ENCODE data around the gene MED8. TPM values are rescaled to one million over a fixed set of nuclear protein-coding genes. Genes with fewer than 3 reads are reported as not detected.

MED8 gene
- total and polyA plus RNA-seq, 2 of the 13 experiments (the other 11 are each of a cell fraction or from before 2014, with no cell fraction given), result 16.9 to 77.4 TPM

DNA sequence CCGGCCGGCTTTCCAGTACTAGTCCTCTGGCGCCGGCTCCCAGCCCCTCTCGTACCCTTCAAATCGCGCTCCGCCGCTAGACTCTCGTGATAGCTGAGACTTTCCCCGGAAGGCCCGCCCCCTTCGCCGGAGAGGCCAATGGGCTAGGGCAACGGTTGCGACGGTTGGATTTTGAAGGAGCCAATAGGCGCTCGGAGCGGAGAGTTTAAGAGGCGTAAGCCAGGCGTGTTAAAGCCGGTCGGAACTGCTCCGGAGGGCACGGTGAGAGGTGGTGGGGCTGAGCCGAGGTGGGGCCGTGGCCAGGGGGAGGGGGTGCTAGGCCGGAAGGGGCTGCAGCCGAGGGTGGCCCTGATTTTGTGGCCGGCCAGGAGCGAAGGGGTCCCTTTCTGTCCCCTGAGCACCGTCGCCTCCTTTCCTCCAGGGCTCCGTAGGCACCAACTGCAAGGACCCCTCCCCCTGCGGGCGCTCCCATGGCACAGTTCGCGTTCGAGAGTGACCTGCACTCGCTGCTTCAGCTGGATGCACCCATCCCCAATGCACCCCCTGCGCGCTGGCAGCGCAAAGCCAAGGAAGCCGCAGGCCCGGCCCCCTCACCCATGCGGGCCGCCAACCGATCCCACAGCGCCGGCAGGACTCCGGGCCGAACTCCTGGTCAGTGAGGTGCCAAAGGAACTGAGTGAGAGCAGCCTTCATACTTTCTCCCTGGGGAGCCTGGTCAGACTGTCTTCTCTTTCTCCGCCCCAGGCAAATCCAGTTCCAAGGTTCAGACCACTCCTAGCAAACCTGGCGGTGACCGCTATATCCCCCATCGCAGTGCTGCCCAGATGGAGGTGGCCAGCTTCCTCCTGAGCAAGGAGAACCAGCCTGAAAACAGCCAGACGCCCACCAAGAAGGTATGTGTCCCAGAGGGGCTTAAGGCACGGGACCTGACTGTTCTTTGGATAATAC is 30.6 kb downstream of the MED8 start, which contains the start of gene CDC20 (continued):
- TF ChIP-seq, protein P1, sequence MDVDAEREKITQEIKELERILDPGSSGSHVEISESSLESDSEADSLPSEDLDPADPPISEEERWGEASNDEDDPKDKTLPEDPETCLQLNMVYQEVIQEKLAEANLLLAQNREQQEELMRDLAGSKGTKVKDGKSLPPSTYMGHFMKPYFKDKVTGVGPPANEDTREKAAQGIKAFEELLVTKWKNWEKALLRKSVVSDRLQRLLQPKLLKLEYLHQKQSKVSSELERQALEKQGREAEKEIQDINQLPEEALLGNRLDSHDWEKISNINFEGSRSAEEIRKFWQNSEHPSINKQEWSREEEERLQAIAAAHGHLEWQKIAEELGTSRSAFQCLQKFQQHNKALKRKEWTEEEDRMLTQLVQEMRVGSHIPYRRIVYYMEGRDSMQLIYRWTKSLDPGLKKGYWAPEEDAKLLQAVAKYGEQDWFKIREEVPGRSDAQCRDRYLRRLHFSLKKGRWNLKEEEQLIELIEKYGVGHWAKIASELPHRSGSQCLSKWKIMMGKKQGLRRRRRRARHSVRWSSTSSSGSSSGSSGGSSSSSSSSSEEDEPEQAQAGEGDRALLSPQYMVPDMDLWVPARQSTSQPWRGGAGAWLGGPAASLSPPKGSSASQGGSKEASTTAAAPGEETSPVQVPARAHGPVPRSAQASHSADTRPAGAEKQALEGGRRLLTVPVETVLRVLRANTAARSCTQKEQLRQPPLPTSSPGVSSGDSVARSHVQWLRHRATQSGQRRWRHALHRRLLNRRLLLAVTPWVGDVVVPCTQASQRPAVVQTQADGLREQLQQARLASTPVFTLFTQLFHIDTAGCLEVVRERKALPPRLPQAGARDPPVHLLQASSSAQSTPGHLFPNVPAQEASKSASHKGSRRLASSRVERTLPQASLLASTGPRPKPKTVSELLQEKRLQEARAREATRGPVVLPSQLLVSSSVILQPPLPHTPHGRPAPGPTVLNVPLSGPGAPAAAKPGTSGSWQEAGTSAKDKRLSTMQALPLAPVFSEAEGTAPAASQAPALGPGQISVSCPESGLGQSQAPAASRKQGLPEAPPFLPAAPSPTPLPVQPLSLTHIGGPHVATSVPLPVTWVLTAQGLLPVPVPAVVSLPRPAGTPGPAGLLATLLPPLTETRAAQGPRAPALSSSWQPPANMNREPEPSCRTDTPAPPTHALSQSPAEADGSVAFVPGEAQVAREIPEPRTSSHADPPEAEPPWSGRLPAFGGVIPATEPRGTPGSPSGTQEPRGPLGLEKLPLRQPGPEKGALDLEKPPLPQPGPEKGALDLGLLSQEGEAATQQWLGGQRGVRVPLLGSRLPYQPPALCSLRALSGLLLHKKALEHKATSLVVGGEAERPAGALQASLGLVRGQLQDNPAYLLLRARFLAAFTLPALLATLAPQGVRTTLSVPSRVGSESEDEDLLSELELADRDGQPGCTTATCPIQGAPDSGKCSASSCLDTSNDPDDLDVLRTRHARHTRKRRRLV (CRISPR knock-in tag; IDR thresholded peaks at IDR 0.05), result peak; percentile 52; the same call in 1 of the 2 replicates
- TF ChIP-seq, protein P2, sequence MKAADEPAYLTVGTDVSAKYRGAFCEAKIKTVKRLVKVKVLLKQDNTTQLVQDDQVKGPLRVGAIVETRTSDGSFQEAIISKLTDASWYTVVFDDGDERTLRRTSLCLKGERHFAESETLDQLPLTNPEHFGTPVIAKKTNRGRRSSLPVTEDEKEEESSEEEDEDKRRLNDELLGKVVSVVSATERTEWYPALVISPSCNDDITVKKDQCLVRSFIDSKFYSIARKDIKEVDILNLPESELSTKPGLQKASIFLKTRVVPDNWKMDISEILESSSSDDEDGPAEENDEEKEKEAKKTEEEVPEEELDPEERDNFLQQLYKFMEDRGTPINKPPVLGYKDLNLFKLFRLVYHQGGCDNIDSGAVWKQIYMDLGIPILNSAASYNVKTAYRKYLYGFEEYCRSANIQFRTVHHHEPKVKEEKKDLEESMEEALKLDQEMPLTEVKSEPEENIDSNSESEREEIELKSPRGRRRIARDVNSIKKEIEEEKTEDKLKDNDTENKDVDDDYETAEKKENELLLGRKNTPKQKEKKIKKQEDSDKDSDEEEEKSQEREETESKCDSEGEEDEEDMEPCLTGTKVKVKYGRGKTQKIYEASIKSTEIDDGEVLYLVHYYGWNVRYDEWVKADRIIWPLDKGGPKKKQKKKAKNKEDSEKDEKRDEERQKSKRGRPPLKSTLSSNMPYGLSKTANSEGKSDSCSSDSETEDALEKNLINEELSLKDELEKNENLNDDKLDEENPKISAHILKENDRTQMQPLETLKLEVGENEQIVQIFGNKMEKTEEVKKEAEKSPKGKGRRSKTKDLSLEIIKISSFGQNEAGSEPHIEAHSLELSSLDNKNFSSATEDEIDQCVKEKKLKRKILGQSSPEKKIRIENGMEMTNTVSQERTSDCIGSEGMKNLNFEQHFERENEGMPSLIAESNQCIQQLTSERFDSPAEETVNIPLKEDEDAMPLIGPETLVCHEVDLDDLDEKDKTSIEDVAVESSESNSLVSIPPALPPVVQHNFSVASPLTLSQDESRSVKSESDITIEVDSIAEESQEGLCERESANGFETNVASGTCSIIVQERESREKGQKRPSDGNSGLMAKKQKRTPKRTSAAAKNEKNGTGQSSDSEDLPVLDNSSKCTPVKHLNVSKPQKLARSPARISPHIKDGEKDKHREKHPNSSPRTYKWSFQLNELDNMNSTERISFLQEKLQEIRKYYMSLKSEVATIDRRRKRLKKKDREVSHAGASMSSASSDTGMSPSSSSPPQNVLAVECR (CRISPR knock-in tag; IDR thresholded peaks at IDR 0.05; ENCODE audit: borderline replicate concordance), result peak; percentile 100
- TF ChIP-seq POLR2AphosphoS5 (IDR thresholded peaks at IDR 0.05; ENCODE audit: low read depth, low read length) (peak; percentile 72), MLLT10 (CRISPR knock-in tag; IDR thresholded peaks at IDR 0.05) (no peak), MYC (CRISPR knock-in tag; IDR thresholded peaks at IDR 0.05; ENCODE audit: borderline replicate concordance) (peak; percentile 58), ZFYVE20 (CRISPR knock-in tag; IDR thresholded peaks at IDR 0.05; ENCODE audit: borderline replicate concordance, low read depth) (peak; percentile 95), SAFB2 (CRISPR knock-in tag; IDR thresholded peaks at IDR 0.05; ENCODE audit: borderline replicate concordance, low read depth) (no peak), POLR2G (IDR thresholded peaks at IDR 0.05; ENCODE audit: low read depth, low read length) (peak; percentile 77), ZNF605 (CRISPR knock-in tag; IDR thresholded peaks at IDR 0.05) (peak; percentile 26; the same call in 1 of the 2 replicates), FOXM1 (CRISPR knock-in tag; IDR thresholded peaks at IDR 0.05) (peak; percentile 90)
- TF ChIP-seq, protein P3, sequence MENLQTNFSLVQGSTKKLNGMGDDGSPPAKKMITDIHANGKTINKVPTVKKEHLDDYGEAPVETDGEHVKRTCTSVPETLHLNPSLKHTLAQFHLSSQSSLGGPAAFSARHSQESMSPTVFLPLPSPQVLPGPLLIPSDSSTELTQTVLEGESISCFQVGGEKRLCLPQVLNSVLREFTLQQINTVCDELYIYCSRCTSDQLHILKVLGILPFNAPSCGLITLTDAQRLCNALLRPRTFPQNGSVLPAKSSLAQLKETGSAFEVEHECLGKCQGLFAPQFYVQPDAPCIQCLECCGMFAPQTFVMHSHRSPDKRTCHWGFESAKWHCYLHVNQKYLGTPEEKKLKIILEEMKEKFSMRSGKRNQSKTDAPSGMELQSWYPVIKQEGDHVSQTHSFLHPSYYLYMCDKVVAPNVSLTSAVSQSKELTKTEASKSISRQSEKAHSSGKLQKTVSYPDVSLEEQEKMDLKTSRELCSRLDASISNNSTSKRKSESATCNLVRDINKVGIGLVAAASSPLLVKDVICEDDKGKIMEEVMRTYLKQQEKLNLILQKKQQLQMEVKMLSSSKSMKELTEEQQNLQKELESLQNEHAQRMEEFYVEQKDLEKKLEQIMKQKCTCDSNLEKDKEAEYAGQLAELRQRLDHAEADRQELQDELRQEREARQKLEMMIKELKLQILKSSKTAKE (CRISPR knock-in tag; IDR thresholded peaks at IDR 0.05; ENCODE audit: borderline replicate concordance), result peak; percentile 54; the same call in 1 of the 2 replicates
- TF ChIP-seq, protein P4, sequence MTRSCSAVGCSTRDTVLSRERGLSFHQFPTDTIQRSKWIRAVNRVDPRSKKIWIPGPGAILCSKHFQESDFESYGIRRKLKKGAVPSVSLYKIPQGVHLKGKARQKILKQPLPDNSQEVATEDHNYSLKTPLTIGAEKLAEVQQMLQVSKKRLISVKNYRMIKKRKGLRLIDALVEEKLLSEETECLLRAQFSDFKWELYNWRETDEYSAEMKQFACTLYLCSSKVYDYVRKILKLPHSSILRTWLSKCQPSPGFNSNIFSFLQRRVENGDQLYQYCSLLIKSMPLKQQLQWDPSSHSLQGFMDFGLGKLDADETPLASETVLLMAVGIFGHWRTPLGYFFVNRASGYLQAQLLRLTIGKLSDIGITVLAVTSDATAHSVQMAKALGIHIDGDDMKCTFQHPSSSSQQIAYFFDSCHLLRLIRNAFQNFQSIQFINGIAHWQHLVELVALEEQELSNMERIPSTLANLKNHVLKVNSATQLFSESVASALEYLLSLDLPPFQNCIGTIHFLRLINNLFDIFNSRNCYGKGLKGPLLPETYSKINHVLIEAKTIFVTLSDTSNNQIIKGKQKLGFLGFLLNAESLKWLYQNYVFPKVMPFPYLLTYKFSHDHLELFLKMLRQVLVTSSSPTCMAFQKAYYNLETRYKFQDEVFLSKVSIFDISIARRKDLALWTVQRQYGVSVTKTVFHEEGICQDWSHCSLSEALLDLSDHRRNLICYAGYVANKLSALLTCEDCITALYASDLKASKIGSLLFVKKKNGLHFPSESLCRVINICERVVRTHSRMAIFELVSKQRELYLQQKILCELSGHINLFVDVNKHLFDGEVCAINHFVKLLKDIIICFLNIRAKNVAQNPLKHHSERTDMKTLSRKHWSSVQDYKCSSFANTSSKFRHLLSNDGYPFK (CRISPR knock-in tag; IDR thresholded peaks at IDR 0.05; ENCODE audit: borderline replicate concordance), result no peak

Measured in HepG2 (cell line).